ENCODE measurements around the gene RGS6. TPM values are rescaled to one million over a fixed set of nuclear protein-coding genes. Genes with fewer than 3 reads are reported as not detected.

The RGS6 gene
- polyA plus RNA-seq, 1 donor = 1.00 TPM

- no peak for DNase-seq
These were observed 81.6 kb downstream of the RGS6 start for GRCh38 chr14:72013721-72014345.

- no peak for DNase-seq
These were observed 82.3 kb downstream of the RGS6 start for GRCh38 chr14:72014486-72014885.

GRCh38 chr14:72017290-72017689 is 85.1 kb downstream of the RGS6 start:
- DNase-seq = no peak

GRCh38 chr14:72023128-72024042 is 91.2 kb downstream of the RGS6 start:
- DNase-seq = no peak

GRCh38 chr14:72024043-72024407 is 91.8 kb downstream of the RGS6 start:
- DNase-seq = peak; percentile 3

GRCh38 chr14:72024504-72024903 is 92.3 kb downstream of the RGS6 start:
- no peak for DNase-seq

GRCh38 chr14:72026536-72026935 is 94.3 kb downstream of the RGS6 start:
- no peak for DNase-seq

GRCh38 chr14:72027061-72027460 is 94.8 kb downstream of the RGS6 start:
- no peak for DNase-seq

GRCh38 chr14:72033365-72033764 is 101.1 kb downstream of the RGS6 start:
- no peak for DNase-seq

GRCh38 chr14:72040528-72040927 is 108.3 kb downstream of the RGS6 start:
- no peak for DNase-seq

- no peak for DNase-seq
These were observed 113.0 kb downstream of the RGS6 start for GRCh38 chr14:72045271-72045670.

GRCh38 chr14:72045885-72046284 is 113.7 kb downstream of the RGS6 start:
- DNase-seq = no peak

- DNase-seq = no peak
These were observed 117.2 kb downstream of the RGS6 start for GRCh38 chr14:72049462-72049861.

- DNase-seq = no peak
These were observed 120.1 kb downstream of the RGS6 start for GRCh38 chr14:72052356-72052755.

GRCh38 chr14:72053651-72054050 is 121.4 kb downstream of the RGS6 start:
- no peak for DNase-seq

GRCh38 chr14:72054911-72055310 is 122.7 kb downstream of the RGS6 start:
- no peak for DNase-seq

- no peak for DNase-seq
These were observed 125.6 kb downstream of the RGS6 start for GRCh38 chr14:72057701-72058285.

- DNase-seq = no peak
These were observed 128.2 kb downstream of the RGS6 start for GRCh38 chr14:72060460-72060859.

- no peak for DNase-seq
These were observed 128.7 kb downstream of the RGS6 start for GRCh38 chr14:72060917-72061316.

GRCh38 chr14:72061718-72062117 is 129.5 kb downstream of the RGS6 start:
- no peak for DNase-seq

GRCh38 chr14:72063761-72064282 is 131.6 kb downstream of the RGS6 start:
- no peak for DNase-seq

GRCh38 chr14:72064501-72064900 is 132.3 kb downstream of the RGS6 start:
- no peak for DNase-seq

- DNase-seq = no peak
These were observed 138.2 kb downstream of the RGS6 start for GRCh38 chr14:72070458-72070857.
